Jurkat, Clone E6-1 (cell line): ENCODE results near the gene GBX2.

Experiments
- DNase-seq: peaks from one replicate; pipeline ENCODE4 v3.0.0-alpha.2; 2011; ENCODE audit warnings: low read depth, low spot score
- H3K4me3 ChIP-seq: 2 replicates; pipeline ENCODE4 v1.5.1; 2011; ENCODE audit warnings: mild to moderate bottlenecking, low read length, control low read depth, moderate library complexity

The GBX2 gene

GRCh38 chr2:236193026-236193425 lies 24.8 kb upstream of the GBX2 start:
- no peak overlapping the region for H3K4me3 ChIP-seq
- DNase-seq = no peak

- H3K4me3 ChIP-seq = no peak overlapping the region
- no peak for DNase-seq
Observed at GRCh38 chr2:236190674-236191073, 22.5 kb upstream of the GBX2 start.

GRCh38 chr2:236184701-236185100 lies 16.5 kb upstream of the GBX2 start:
- DNase-seq = no peak
- H3K4me3 ChIP-seq = no peak overlapping the region

- DNase-seq = peak; percentile 34
- no peak overlapping the region for H3K4me3 ChIP-seq
Observed at GRCh38 chr2:236180831-236181453, 12.8 kb upstream of the GBX2 start.

- H3K4me3 ChIP-seq = no peak overlapping the region
- DNase-seq = no peak
Observed at GRCh38 chr2:236180076-236180816, 12.1 kb upstream of the GBX2 start.

- no peak overlapping the region for H3K4me3 ChIP-seq
- no peak for DNase-seq
Observed at GRCh38 chr2:236179236-236180075, 11.3 kb upstream of the GBX2 start.

- H3K4me3 ChIP-seq = no peak overlapping the region
- no peak for DNase-seq
Observed at GRCh38 chr2:236178890-236179235, 10.7 kb upstream of the GBX2 start.

GRCh38 chr2:236177967-236178889 lies 10.0 kb upstream of the GBX2 start:
- DNase-seq = no peak
- H3K4me3 ChIP-seq = no peak overlapping the region

GRCh38 chr2:236177604-236177966 lies 9.4 kb upstream of the GBX2 start:
- no peak for DNase-seq
- H3K4me3 ChIP-seq = no peak overlapping the region

- no peak for DNase-seq
- H3K4me3 ChIP-seq = no peak overlapping the region
Observed at GRCh38 chr2:236176951-236177350, 8.8 kb upstream of the GBX2 start.

- H3K4me3 ChIP-seq = no peak overlapping the region
- peak; percentile 36 for DNase-seq
Observed at GRCh38 chr2:236176417-236176816, 8.2 kb upstream of the GBX2 start.

- DNase-seq = no peak
- H3K4me3 ChIP-seq = no peak overlapping the region
Observed at GRCh38 chr2:236175548-236176150, 7.5 kb upstream of the GBX2 start.

- H3K4me3 ChIP-seq = no peak overlapping the region
- DNase-seq = no peak
Observed at GRCh38 chr2:236173729-236174607, 5.8 kb upstream of the GBX2 start.

- no peak overlapping the region for H3K4me3 ChIP-seq
- no peak for DNase-seq
Observed at GRCh38 chr2:236173036-236173728, 5.0 kb upstream of the GBX2 start.

- DNase-seq = no peak
- no peak overlapping the region for H3K4me3 ChIP-seq
Observed at GRCh38 chr2:236172255-236173035, 4.3 kb upstream of the GBX2 start.

- DNase-seq = no peak
- H3K4me3 ChIP-seq = no peak overlapping the region
Observed at GRCh38 chr2:236171680-236172254, 3.6 kb upstream of the GBX2 start.
